H9 (cell line): ENCODE results near the gene SNX15. TPM values are rescaled to one million over a fixed set of nuclear protein-coding genes. Genes with fewer than 3 reads are reported as not detected.
"Not testable (repeated sequence)": the region's sequence is repeated elsewhere in the genome, so short reads cannot be mapped to it uniquely, and the experiment has no call there.

ENCODE experiments used
- DNase-seq: peaks from one replicate; pipeline ENCODE4 v3.0.0-alpha.2; 2017
- H2AFZ ChIP-seq: one replicate; pipeline ENCODE4 v1.6.1; 2013; ENCODE audit warnings: mild to moderate bottlenecking, low read length, control low read depth, moderate library complexity
- H2AK5ac ChIP-seq: 2 replicates; pipeline ENCODE4 v1.6.1; 2013; ENCODE audit warnings: low read length, control low read depth, mixed read lengths; ENCODE audit not compliant: insufficient read length
- H2BK120ac ChIP-seq: one replicate; pipeline ENCODE4 v1.6.1; 2013; ENCODE audit warnings: low read depth, mild to moderate bottlenecking, low read length, control low read depth, inconsistent platforms; ENCODE audit not compliant: poor library complexity, severe bottlenecking
- H2BK12ac ChIP-seq: 2 replicates; pipeline ENCODE4 v1.6.1; 2013; ENCODE audit warnings: low read length, control low read depth, mixed read lengths, low read depth; ENCODE audit not compliant: insufficient read length
- H2BK15ac ChIP-seq: 2 replicates; pipeline ENCODE4 v1.6.1; 2013; ENCODE audit warnings: low read depth, low read length, control low read depth
- H2BK20ac ChIP-seq: one replicate; pipeline ENCODE4 v1.6.1; 2013; ENCODE audit warnings: low read depth, mild to moderate bottlenecking, low read length, control low read depth, inconsistent platforms; ENCODE audit not compliant: poor library complexity, severe bottlenecking
- H2BK5ac ChIP-seq: 2 replicates; pipeline ENCODE4 v1.6.1; 2013; ENCODE audit warnings: low read length, control low read depth, mixed read lengths; ENCODE audit not compliant: insufficient read length
- H3K14ac ChIP-seq: 2 replicates; pipeline ENCODE4 v1.6.1; 2013; ENCODE audit warnings: low read length, control low read depth; ENCODE audit not compliant: insufficient read depth
- H3K18ac ChIP-seq: 2 replicates; pipeline ENCODE4 v1.6.1; 2013; ENCODE audit warnings: low read depth, mild to moderate bottlenecking, mixed read lengths, low read length, control low read depth; ENCODE audit not compliant: insufficient read length
- H3K23ac ChIP-seq: 2 replicates; pipeline ENCODE4 v1.6.1; 2013; ENCODE audit warnings: low read length, control low read depth, mixed read lengths, low read depth; ENCODE audit not compliant: insufficient read length
- H3K23me2 ChIP-seq: 2 replicates; pipeline ENCODE4 v1.6.1; 2013; ENCODE audit warnings: low read depth, mild to moderate bottlenecking, mixed read lengths, low read length, control low read depth; ENCODE audit not compliant: insufficient read length, poor library complexity, severe bottlenecking
- H3K27ac ChIP-seq: 2 replicates; pipeline ENCODE4 v1.5.1; 2013; ENCODE audit warnings: low read length, control low read depth, mixed read lengths, low read depth; ENCODE audit not compliant: insufficient read length
- H3K27me3 ChIP-seq: 2 replicates; pipeline ENCODE4 v1.6.1; 2013; ENCODE audit warnings: low read length, control low read depth, inconsistent platforms; ENCODE audit not compliant: insufficient read depth
- H3K4ac ChIP-seq: 2 replicates; pipeline ENCODE4 v1.6.1; 2013; ENCODE audit warnings: low read depth, mild to moderate bottlenecking, control low read depth, inconsistent platforms, low read length, moderate library complexity
- H3K4me1 ChIP-seq: 2 replicates; pipeline ENCODE4 v1.6.1; 2013; ENCODE audit warnings: low read length, control low read depth, inconsistent platforms; ENCODE audit not compliant: insufficient read depth
- H3K4me2 ChIP-seq: 2 replicates; pipeline ENCODE4 v1.6.1; 2013; ENCODE audit warnings: low read length, control low read depth, mixed read lengths; ENCODE audit not compliant: insufficient read length, insufficient read depth
- H3K56ac ChIP-seq: 2 replicates; pipeline ENCODE4 v1.6.1; 2013; ENCODE audit warnings: low read depth, mild to moderate bottlenecking, mixed read lengths, low read length, control low read depth; ENCODE audit not compliant: insufficient read length
- H3K79me1 ChIP-seq: 2 replicates; pipeline ENCODE4 v1.6.1; 2013; ENCODE audit warnings: low read depth, mild to moderate bottlenecking, moderate library complexity, low read length, control low read depth, inconsistent platforms; ENCODE audit not compliant: insufficient read depth, poor library complexity, severe bottlenecking
- H3K79me2 ChIP-seq: 2 replicates; pipeline ENCODE4 v1.6.1; 2013; ENCODE audit warnings: low read length, control low read depth, inconsistent platforms; ENCODE audit not compliant: insufficient read depth
- H3K9ac ChIP-seq: 2 replicates; pipeline ENCODE4 v1.6.1; 2013; ENCODE audit warnings: low read length, control low read depth, mixed read lengths; ENCODE audit not compliant: insufficient read length; ENCODE audit errors: extremely low read depth
- H3K9me3 ChIP-seq: one replicate; pipeline ENCODE4 v1.6.1; 2013; ENCODE audit warnings: low read depth, low read length, inconsistent platforms; ENCODE audit not compliant: control insufficient read depth
- H3T11ph ChIP-seq: one replicate; pipeline ENCODE4 v1.6.1; 2013; ENCODE audit warnings: mild to moderate bottlenecking, low read length, control low read depth, inconsistent platforms
- H4K20me1 ChIP-seq: one replicate; pipeline ENCODE4 v1.6.1; 2013; ENCODE audit not compliant: control insufficient read depth, insufficient read length, insufficient read depth
- H4K5ac ChIP-seq: 2 replicates; pipeline ENCODE4 v1.6.1; 2013; ENCODE audit warnings: low read depth, mild to moderate bottlenecking, mixed read lengths, low read length, control low read depth; ENCODE audit not compliant: insufficient read length
- H4K8ac ChIP-seq: replicated peaks from 2 replicates; pipeline ENCODE4 v1.6.1; 2013; ENCODE audit warnings: low read length, control low read depth, mixed read lengths, low read depth; ENCODE audit not compliant: insufficient read length
- H4K91ac ChIP-seq: 2 replicates; pipeline ENCODE4 v1.6.1; 2013; ENCODE audit warnings: low read depth, mild to moderate bottlenecking, moderate library complexity, mixed read lengths, low read length, control low read depth; ENCODE audit not compliant: insufficient read length
- H3K27ac Mint-ChIP-seq, 3 experiments: 2 replicates in 2 of 3; 3 replicates in 1 of 3; pipeline ENCODE4 v1.8.0; 2020 to 2021; ENCODE audit warnings: mixed read lengths in 3 of 3, mild to moderate bottlenecking in 1 of 3, moderate library complexity in 1 of 3
- H3K27me3 Mint-ChIP-seq: 2 replicates; pipeline ENCODE4 v1.8.0; 2021; ENCODE audit warnings: low read depth, mild to moderate bottlenecking, moderate library complexity, mixed read lengths
- H3K36me3 Mint-ChIP-seq, 3 experiments: 2 replicates in 2 of 3; 3 replicates in 1 of 3; pipeline ENCODE4 v1.8.0; 2020 to 2021; ENCODE audit warnings: low read depth in 3 of 3, mixed read lengths in 3 of 3; ENCODE audit not compliant: insufficient read depth in 1 of 3
- H3K4me1 Mint-ChIP-seq, 2 experiments: 2 replicates each; pipeline ENCODE4 v1.8.0; 2020; ENCODE audit warnings: mixed read lengths in 2 of 2
- H3K4me3 Mint-ChIP-seq, 2 experiments: 2 replicates in 1 of 2; 3 replicates in 1 of 2; pipeline ENCODE4 v1.8.0; 2020 to 2021; ENCODE audit warnings: mild to moderate bottlenecking in 2 of 2, mixed read lengths in 2 of 2, moderate library complexity in 1 of 2
- H3K9me3 Mint-ChIP-seq, 2 experiments: 2 replicates in 1 of 2; 3 replicates in 1 of 2; pipeline ENCODE4 v1.8.0; 2020; ENCODE audit warnings: mild to moderate bottlenecking in 2 of 2, mixed read lengths in 2 of 2, moderate library complexity in 1 of 2
- CTCF ChIP-seq: fragments of 200-600 bp; sonication (generic); conservative IDR thresholded peaks from 3 replicates; pipeline ENCODE4 v1.8.0; 2021; ENCODE audit warnings: antibody characterized with exemption, mild to moderate bottlenecking
- WGBS: extraction: QIAGEN DNeasy Blood & Tissue Kit; methylation state at CpG from one replicate; pipeline ENCODE4 v1.1.7; 2013; ENCODE audit warnings: missing lambda C conversion rate, low lambda C conversion rate, mixed read lengths; ENCODE audit not compliant: insufficient read length; ENCODE audit errors: extremely low coverage; 5-methylcytosine and 5-hydroxymethylcytosine counted together
- total RNA-seq: library from RNA; stranded (reverse); gene quantifications from 2 replicates; pipeline ENCODE4 v1.2.1, GENCODE V29; 2021

SNX15 gene
- total RNA-seq, 1 experiment from 2014 or later: 24.3 TPM

DNA sequence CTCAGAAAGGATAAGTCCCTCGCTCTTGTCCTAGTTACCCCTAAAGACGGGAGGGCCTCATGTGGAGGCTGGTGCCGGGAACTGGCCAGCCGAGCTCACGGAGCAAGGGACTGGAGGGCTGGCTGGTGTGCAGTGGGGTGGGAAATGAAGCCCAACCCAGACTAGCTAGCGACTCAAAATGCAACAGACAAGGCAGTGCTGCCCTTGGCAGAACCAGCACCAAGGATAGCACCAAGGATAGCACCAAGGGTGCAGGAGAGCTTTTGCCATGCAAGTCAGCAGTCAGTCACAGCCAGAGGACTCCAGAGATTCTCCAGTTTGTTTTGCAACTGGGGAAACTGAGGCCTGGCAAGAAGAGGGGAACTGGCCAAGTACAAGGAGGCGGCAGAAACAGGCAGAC lies 24.0 kb upstream of the SNX15 start:
- no peak overlapping the region for H3T11ph ChIP-seq
- H3K4me1 ChIP-seq: no peaks in the 10 kb centered on the region
- no peak overlapping the region for H2BK5ac ChIP-seq
- H3K4ac ChIP-seq: no peak overlapping the region
- Mint-ChIP-seq H3K36me3 (no peaks in the 10 kb centered on the region), H3K27me3 (peaks cover 1% of the 10 kb centered on the region; the same call in 1 of the 2 replicates), H3K9me3 (no peaks in the 10 kb centered on the region), H3K27ac (0 out of 7 replicates have a peak overlapping the region, but pooled peaks of 1 of the 3 experiments have one; percentile 40), H3K4me3 (no peak overlapping the region), H3K4me1 (peaks cover 3 to 4% of the 10 kb centered on the region in 2 experiments)
- H3K14ac ChIP-seq: no peak overlapping the region
- H2AK5ac ChIP-seq: no peak overlapping the region
- no peak for TF ChIP-seq CTCF
- H2BK15ac ChIP-seq: no peak overlapping the region
- no peaks in the 10 kb centered on the region for H3K79me2 ChIP-seq
- no peak overlapping the region for H2BK120ac ChIP-seq
- H4K91ac ChIP-seq: no peak overlapping the region
- no peak overlapping the region for H3K9ac ChIP-seq
- H3K27ac ChIP-seq: no peak overlapping the region
- H4K8ac ChIP-seq: no peak overlapping the region
- peak; percentile 44 for DNase-seq
- no peak overlapping the region for H3K56ac ChIP-seq
- H3K4me2 ChIP-seq: no peak overlapping the region
- no peaks in the 10 kb centered on the region for H3K23me2 ChIP-seq
- no peak overlapping the region for H2BK20ac ChIP-seq
- H3K27me3 ChIP-seq: no peaks in the 10 kb centered on the region
- no peak overlapping the region for H3K18ac ChIP-seq
- H4K5ac ChIP-seq: no peak overlapping the region
- no peaks in the 10 kb centered on the region for H4K20me1 ChIP-seq
- H3K79me1 ChIP-seq: no peaks in the 10 kb centered on the region
- WGBS: no CpG with 5 or more reads among the region's 7 CpGs
- no peak overlapping the region for H2BK12ac ChIP-seq
- H3K9me3 ChIP-seq: no peaks in the 10 kb centered on the region
- H2AFZ ChIP-seq: no peak overlapping the region
- no peak overlapping the region for H3K23ac ChIP-seq

DNA sequence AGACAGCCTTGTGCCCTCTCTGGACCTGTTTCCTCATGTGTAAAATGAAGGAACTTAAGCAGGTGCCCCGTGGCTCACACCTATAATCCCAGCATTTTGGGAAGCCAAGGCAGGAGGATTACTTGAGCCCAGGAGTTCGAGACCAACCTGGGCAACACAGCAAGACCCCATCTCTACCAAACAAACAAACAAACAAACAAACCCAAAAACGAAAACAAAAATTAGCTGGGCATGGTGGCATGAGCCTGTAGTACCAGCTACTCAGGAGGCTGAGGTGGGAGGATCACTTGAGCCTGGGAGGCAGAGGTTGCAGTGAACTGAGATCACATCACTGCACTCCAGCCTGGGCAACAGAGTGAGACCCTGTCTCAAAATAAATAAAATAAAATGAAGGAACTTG lies 23.3 kb upstream of the SNX15 start:
- not testable (repeated sequence) for H4K91ac ChIP-seq, H3K79me1 ChIP-seq, H3K23ac ChIP-seq, H2BK120ac ChIP-seq, H4K5ac ChIP-seq, H2BK12ac ChIP-seq, H3K36me3 Mint-ChIP-seq, H2AFZ ChIP-seq, H3K56ac ChIP-seq, H2BK5ac ChIP-seq, H2BK20ac ChIP-seq, H2AK5ac ChIP-seq, H3K9ac ChIP-seq, H3K4ac ChIP-seq, H3K4me1 Mint-ChIP-seq, H4K8ac ChIP-seq, H3K18ac ChIP-seq, H3K27me3 ChIP-seq, H3K14ac ChIP-seq, H3T11ph ChIP-seq, H3K4me2 ChIP-seq, H3K27me3 Mint-ChIP-seq, H3K79me2 ChIP-seq, H3K23me2 ChIP-seq, DNase-seq, H3K4me3 Mint-ChIP-seq, H2BK15ac ChIP-seq, H3K4me1 ChIP-seq, H3K27ac Mint-ChIP-seq, H3K9me3 ChIP-seq, H3K27ac ChIP-seq, H4K20me1 ChIP-seq, H3K9me3 Mint-ChIP-seq
- no CpG with 5 or more reads among the region's 3 CpGs for WGBS
